Stimulated activated CD4-positive, alpha-beta T cell treated with anti-CD3 and anti-CD28 coated beads, Interleukin-15, amount 100 ng/mL, for 24 hours (primary cell): Measurements from ENCODE around the gene ABTB2.

Experiments used
- DNase-seq: peaks from one replicate; pipeline ENCODE4 v3.0.0-alpha.2; 2020

ABTB2 gene

DNA sequence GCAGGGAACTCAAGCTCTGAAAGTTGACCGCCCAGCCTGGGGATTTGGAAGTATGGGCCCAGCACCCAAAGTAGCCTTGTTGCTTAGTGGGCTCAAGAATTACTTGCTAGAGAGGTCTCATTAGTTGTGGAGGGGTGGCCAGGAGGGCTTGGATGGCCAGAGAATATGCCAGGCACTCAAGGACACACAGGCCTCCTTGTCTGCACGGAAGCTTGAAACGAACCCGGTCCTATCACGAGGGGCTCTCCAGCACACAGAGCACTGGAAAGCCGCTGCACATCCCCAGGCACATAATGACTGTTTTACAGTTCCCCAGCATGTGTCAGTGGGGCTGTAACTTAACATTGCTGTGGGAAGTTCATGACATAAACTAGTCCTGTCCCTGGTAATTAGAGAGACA, 196.4 kb downstream of the ABTB2 start:
- DNase-seq, result no peak

DNA sequence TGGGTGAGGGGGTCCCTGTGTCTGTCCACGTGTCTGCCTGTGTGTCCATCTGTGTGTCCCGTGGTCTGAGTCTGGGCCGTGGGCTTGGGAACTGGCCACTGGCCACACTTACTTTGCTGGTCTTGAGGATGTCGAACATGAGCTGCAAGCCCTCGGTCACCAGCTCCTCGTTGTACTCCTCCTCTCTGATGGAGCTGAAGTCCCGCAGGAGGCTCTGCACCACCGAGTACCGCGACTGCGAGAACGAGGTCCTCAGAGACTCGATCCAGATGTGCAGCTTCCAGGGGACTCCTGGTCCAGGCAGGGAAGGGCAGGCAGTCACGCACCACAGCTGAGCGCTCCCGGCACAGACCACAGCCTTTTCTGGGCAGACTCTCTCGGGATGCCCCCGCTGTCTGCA, 197.0 kb downstream of the ABTB2 start:
- no peak for DNase-seq

DNA sequence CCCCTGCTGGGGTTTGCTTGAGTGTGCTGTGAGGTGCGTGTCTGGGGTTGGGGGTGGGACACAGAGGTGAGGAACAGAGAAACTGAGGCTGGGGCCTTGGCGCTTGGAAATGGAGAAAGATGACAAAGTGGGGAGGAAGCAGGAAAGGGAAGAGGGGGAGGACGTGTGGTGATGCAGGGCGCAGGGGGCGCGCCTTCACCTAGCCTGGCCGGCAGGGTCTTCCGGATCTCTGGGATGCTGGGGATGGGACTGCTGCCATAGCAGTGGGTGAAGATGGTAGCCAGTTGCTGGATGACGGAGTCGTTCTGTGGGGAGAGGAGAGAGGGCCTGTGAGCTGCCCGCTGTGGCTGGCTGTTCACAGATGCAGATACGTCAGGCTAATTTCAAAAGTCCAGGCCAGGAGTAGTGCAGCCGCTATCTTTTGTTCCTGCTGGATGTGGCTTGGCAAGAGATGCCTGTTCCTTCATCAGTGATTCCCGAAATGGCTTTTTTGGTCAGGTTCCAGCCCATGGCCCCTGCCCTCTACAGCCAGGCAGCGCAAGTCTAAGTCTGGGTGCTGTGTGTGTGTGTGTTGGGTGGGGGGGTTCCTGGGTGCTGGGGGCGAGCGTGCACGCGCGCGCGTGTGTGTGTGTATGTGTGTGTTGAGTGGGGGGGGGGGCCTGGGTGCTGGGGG, 197.6 kb downstream of the ABTB2 start:
- DNase-seq, result no peak

DNA sequence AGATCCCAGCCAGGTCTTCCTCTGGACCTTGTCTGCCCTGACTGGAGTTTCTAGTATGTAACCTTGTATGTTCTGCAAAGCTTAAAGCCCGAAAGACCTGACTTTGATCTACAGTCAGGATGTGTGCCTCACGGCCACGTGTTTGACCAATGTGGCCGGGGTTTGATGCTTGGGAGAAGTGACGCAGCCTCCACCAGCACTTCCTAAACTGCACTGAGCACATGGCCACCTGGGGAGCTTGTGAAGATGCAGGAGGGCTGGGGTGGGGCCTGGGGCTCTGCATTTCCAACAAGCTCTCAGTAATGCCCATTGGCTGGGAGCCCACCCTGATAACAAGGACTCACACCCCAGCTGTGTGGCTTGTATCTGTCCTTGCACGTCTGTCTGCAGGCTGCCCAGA, 199.1 kb downstream of the ABTB2 start:
- peak; percentile 46 for DNase-seq

DNA sequence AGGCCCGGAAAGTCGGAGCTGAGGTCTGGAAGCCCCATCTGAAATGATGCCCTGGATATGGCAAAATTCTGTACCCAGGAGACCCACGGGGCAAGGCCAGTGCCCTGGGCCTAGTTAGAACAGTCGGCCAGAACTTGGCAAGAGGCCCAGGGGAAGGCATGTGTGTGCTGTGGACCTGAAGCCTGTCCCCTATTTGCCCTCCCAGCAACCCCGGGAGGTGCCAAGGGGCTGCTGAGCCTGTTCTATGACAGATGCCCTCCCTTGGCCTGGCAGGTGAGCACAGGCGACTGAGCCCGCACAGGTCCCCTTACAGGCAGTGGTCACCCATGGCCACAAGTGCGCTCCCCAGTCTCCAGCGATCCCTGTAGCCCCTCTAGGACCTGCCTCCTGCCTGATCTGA, 200.6 kb downstream of the ABTB2 start:
- DNase-seq, result no peak

DNA sequence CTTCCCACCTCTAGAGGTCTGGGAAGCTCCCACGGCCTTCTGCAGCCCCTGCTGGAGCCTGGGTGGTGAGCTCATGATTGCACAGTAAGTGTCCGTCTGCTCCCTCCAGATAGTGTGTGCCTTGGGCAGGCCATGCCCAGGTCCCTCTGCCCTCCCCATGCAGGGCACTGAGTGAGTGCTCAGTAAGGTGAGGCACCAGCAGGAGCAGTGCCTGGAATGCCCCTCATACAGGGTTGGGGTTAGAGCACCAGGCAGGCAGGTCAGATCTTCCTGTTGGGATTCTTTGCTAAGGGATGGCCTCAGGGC, 202.1 kb downstream of the ABTB2 start:
- no peak for DNase-seq

DNA sequence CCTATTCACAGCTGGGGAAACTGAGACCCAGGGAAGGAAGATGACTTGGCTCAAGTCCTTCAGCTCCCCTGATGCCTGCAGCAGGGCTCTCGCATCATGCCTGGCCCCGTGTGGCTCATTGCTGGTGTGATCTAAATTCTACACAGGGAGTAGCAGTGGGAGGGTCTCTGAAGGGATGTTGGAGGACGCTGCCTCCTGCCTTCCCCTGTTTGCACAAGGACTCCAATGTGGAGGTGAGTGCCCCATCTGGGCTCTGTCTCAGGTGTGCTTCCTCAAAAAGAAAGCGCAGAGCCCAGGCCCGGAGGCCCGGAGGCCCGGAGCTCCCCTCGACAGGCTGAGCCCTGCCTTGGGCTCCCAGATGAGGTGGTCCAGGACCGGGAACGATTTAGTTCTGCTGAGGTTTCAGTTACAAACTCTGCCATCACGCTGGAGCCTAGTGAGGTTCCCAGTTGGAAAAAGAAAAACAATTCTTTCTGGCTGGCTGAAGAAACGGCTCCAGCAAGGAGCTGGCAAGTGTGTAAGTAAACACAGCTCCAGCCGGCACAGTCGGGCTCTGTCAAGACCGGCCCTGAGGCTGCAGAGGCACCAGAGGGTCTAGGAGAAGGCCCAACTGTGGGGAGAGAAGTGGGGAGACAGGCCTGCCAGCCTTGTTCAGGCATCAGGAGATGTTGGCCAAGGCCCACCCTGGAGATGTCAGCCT, 202.6 kb downstream of the ABTB2 start:
- no peak for DNase-seq

DNA sequence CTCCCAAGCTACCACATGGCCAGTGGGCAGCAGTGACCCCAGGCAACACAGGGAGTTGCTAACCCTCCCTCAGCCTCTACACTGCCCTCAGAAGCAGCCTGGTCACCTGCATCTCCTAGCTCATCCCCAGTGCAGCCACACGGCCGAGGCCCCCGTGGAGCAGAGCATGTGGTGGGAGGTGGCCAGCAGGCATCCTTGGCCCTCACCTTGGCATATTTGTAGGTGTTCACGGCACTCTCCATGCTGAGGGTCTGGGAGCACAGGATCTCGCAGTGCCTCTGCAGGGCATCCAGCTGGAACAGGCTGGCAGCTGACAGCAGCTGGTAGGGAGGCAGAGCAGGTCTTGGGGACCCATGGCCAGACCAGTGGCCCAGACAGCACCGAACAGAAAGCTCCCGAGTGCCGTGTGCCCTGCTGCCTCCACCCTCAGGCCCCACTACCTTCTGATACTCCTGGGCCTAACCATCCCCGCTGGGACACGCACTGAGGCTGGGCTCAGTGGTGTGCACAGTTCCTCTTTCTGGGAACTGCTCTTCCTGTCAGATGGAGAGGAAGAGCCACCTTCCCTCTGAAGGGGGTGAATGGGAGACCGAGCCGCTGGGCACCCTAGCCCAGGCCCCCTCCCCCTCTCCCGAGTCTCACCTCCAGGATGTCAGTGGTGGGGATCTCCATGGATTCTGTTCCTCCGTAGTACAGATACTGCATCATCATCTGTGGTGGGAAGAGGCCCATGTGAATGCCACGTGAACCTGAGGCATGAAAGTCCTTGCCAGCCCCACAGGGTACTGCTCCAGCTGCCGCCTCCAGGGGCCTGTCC, 203.5 kb downstream of the ABTB2 start:
- no peak for DNase-seq

DNA sequence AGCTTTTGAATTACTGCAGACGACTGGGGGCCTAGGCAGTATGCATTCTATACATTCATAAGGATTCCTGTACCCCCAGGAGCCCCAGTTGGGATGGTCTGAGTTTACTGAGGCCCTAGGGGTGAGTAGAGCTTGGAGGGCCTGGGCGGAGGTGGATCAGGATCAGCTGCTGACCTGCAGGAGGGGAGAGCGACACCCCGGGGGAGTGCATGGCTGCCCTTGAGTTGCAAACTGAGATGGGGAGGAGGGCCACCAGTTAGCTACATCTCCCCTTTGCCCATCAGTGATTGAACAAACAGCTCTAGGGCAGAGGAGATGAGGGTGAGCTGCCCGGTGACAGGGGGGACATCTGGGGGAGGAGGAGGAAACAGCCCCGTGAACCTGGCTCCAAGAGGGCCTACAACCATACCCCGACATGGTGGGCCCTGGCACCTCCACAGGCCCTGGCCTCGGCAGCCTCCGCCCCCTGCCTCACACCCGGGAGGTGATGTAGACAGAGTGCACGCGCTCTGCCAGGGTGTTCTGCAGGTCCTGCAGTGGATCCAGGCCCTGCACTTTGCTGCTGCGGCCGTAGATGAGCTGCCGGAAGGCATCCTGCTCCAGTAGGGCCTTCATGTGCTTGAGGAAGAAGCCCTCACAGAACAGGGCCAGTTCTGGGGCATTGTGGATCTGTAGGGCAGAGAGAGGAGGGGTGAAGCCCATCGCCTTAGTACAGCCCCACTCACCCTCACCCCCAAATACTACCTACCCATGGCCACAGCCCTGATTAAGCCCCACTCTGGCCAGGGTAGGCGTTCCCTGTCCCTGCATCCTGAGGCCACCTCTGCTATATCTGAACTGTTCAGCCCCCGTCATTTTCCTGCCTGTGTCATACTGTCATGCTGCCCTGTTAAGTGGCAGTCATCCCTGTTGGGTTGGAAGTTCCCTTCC, 205.6 kb downstream of the ABTB2 start:
- DNase-seq, result no peak

DNA sequence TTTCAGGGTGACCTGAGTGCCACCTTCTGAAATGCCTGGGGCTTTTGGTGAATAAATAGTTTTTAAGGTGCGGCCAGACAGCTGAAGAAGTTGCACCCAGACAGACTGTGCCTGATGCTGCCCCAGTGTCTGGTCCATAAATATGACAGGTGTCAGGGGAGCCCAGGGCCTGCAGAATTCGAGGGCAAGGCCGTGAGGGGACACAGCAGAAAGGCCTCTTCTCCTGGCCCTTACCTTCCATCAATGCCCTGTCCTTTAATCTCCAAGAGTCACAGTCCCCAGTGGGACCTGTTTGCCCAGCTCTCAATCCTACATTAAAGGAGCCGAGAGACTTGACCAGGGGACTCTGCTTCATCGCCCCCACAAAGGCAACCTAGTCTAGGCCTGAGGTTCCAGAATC, 206.6 kb downstream of the ABTB2 start:
- DNase-seq, result no peak

DNA sequence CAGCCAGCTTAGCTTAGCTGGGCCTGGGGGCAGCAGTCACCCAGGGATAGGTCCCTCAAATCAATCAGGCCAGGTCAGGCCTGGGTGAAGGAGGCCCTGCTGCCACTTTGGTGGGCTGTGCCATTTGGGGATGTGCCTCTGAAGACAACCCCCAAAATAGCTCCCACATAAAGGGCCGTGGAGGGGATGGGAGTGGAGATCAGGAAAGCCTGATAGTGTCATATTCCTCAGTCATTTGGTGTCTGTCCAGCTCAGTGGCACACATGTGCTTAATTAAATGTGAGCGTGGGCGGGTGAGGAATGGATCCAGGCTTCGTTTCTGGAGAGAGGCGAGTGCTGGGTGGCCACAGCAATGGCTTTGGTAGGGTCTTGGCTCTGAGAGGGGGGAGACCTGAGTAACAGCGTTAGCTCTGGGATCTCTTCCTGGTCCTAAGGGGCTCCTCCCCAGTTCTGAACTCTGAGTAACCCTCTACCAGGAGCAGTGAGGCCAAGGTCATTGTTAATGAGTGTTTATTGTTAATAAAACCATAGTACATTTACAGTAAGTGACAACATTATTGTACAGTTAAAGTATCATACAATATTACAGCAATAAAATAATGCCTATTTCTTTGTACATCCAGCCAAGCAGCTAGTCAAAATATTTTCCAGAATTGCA, 207.2 kb downstream of the ABTB2 start:
- DNase-seq, result no peak

DNA sequence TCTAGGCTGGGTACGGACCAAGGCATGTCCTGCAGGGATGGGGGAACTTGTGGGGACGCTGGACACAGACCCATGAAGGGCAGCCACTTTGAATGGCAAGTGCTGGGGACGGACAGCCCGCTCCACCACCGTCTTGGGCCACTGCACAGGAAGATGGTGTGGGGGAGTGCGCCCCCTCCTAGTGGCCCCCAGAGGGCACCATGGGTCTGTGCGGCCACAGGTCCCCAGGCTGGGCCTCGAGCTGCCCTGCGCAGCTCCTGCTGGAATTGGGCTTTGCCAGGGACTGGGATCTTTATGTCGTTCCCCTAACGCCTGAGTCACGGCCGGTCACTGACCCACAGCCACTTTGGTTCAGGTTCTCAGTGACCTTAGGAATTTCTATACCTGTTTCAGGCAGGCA, 208.0 kb downstream of the ABTB2 start:
- no peak for DNase-seq

DNA sequence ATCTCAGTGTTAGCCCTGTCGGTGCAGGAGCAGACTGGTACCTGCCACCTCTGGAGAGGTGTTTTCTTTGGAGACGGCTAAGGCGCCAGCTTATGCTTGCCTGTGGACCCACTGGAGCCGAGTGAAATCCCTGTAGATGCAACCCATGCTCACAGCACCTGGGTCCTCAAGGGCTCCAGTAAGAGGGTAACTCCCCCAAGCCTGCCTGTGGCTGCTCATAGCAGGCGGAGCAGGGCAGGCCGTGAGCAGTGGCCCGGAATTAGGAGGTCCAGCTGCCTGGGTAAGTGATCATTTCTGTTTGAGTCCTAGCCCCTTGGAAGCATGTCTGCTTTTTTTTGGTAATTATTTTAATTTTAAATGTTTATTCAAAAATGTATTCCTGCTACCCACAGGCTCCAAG, 208.5 kb downstream of the ABTB2 start:
- no peak for DNase-seq

DNA sequence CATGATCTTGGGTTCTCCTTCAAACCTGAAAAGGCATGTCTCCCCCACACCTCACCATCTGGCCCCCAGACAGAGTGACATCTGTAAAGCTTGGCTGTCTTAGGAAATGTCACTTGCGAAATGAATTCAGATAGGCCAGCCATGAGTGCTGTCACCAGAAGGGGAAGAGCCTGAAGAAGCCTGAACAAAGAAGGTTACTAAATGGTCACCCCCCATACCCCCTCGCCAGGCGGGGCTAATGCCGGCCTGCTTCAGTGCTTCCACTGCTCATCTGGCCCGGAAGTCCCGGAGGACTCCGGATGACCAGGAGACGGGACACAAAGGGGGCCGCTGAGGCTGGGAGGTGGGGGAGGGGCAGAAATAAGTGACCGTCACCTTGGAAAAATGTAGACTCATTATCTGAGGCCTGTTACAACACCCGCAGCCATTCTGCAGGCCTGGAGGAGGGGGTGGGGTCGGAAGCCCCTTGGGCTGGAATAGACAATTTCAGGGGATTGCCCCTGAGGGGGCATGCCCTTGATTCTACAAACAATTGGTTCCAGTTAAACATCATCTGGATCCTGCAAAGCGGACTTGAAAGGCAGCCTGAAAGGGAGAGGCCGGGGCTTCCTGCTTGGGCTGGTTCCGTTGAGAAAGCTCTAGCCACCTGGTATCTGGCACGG, 209.2 kb downstream of the ABTB2 start:
- DNase-seq, result no peak

DNA sequence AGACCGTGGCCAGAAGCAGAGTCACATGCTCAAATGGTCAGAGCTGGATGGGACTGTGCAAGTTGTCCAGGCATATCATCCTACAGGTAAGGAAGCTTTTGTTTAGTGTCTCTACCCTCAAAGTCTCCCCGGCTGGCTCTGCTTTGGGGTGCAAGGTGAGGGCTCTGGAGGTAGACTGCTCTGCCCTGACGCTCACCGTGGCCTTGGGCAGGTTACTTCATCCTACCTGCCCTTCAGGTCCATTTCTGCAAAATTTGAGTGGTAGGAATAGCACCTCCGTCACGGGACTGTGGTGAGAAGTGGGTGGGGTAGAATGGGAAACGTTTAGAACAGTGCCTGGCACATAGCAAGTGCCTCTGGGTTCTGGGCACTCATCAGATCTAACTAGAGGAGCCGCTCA, 210.2 kb downstream of the ABTB2 start:
- DNase-seq, result no peak

DNA sequence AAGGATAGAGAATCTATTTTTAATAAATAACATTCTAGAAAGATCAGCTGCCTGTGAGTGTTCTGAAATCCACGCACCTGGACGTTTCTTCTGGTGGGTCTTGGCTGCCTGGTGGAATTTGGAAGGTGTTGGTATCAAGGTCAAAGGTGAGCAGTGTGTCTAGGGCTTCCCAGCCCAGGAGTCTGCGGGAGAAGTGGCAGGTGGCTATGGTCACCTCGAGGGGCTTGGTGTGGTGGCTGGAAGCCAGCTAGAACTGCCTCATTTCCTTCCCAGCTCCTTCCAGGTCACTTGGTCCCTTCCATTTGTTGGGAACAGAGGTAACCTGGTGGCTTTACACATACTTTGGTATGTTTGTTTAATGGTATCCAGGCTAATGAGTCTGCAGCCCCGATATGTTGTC, 210.9 kb downstream of the ABTB2 start:
- no peak for DNase-seq

DNA sequence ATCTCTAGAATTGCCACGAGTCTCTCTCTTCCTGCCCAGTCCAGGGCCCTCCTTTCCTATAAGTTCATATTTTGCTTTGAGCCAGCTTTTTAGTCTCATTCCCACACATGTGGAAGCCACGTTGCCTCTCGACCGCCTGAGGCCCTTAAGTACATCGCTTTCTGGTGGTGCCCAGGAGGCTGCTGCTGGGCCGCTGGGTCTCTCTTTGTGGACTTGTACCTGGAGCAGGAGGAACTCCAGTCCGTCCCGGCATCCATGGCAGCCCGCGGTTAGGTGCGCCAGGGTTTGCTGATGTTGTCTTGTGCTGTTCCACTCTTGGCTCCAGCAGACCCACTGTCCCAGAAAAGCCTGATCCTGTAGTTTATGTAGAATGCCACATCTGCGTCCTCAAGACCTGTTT, 211.4 kb downstream of the ABTB2 start:
- no peak for DNase-seq

DNA sequence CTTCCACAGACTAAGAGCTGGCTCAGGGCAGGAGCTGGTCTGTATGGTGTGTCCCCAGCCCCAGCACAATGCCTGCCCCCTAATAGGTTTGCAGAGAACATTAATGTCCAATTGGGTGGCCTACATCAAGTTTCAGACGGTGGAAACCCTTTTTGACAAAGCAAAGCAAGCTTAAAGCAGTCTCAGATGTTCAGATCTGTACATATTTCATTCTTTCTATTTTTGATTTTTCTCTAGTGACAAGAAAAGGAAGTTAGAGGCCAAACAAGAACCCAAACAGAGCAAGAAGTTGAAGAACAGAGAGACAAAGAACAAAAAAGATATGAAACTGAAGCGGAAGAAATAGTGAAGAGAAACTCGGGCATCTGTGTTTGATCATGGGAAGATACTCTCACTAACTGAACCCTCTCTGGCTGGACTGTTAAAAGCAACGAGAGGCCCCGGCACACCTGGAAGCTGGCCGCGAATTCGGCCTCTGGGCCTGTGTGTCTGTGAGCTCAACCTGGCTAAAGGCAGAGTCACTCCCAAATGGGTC, 211.9 kb downstream of the ABTB2 start:
- no peak for DNase-seq

DNA sequence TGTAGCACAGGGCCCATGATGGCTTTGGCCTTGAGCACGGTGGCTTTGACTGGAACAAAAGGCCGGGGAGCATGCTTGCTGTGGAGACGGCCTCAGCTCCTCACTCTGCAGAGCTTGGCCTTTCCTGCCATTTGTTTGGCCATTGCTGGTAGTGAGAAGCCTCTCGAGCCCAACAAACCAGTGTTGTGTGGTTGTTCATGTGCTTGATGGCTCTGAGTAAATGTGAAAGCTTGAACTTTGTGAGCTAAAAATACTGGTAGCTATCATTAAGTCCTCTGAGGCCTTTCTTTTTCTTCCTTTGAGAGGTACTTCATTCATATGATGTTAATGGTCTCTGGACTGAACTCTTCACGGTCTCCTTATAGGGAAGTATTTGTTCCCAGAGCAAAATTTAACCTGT, 212.7 kb downstream of the ABTB2 start:
- DNase-seq, result no peak

DNA sequence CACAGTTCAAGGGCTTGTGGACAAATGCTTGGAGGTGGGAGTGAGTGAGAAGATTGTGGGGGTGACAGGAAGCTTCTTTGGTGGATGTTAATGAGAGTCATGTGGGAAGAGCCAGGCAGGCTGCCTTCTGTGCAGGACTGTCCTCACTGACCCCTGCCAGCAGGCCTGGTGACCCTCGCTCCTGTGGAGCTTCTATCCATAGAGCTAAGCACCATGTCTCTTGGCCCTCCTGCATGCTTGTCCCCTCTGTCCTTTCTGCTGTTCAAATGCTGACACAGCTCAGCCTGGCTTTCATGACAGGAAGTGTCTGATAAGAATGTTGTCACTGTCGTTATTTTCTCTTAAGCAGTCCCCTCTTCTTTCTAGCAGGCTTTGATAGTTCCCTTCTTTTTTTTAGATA, 214.8 kb downstream of the ABTB2 start:
- DNase-seq, result no peak

DNA sequence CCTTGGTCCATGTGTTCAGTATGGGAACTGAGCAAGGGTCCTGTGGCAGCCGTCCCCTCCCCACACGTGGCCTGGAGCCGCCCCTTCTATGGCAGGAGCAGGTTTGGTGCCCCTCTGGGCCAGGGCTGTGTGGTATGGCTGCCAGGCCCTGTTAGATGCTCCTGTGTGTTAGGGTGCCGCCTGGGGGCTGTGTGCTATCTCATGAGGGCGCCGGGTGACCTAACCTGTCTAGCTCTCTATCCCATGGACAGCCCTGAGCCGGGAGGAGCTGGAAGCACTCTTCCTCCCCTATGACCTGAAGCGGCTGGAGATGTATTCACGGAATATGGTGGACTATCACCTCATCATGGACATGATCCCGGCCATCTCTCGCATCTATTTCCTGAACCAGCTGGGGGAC, 217.7 kb downstream of the ABTB2 start:
- DNase-seq, result no peak

DNA sequence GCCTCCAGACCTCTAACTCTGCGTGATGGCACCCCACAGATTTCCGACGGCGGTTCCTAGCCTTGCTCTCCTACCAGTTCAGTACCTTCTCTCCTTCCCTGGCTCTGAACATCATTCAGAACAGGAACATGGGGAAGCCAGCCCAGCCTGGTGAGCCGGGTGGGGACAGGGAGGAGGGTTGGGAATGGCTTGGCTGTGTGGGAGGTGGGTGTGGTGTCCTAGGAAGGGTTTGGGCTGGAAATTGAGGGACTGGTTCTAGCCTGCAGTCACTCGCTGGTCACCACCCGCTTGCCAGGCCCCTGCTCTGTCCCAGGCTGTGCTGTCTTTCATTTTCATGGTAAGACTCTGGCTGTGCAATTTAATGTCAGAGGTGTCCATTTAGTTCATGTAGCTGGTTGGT, 218.5 kb downstream of the ABTB2 start:
- DNase-seq, result no peak
